IPS-18a (cell line): ENCODE data around the gene ZNF479.
"Not testable (repeated sequence)": the region's sequence is repeated elsewhere in the genome, so short reads cannot be mapped to it uniquely, and the experiment has no call there.

ENCODE experiments used
- H3K27ac ChIP-seq: one replicate; pipeline ENCODE4 v1.5.1; 2013; ENCODE audit warnings: low read length
- H3K27me3 ChIP-seq: one replicate; pipeline ENCODE4 v1.6.1; 2013; ENCODE audit warnings: mild to moderate bottlenecking, low read length; ENCODE audit not compliant: control insufficient read depth, insufficient read depth
- H3K36me3 ChIP-seq: one replicate; pipeline ENCODE4 v1.6.1; 2013; ENCODE audit warnings: low read depth, low read length; ENCODE audit not compliant: control insufficient read depth
- H3K4me1 ChIP-seq: one replicate; pipeline ENCODE4 v1.6.1; 2013; ENCODE audit warnings: low read depth, low read length; ENCODE audit not compliant: control insufficient read depth
- H3K4me3 ChIP-seq: one replicate; pipeline ENCODE4 v1.5.1; 2013; ENCODE audit warnings: low read length
- H3K9ac ChIP-seq: one replicate; pipeline ENCODE4 v1.6.1; 2013; ENCODE audit warnings: mild to moderate bottlenecking, low read length, moderate library complexity
- H3K9me3 ChIP-seq: one replicate; pipeline ENCODE4 v1.6.1; 2013; ENCODE audit warnings: low read depth, low read length; ENCODE audit not compliant: control insufficient read depth

Gene ZNF479

GRCh38 chr7:57132336-57132735, at the start of gene ZNF479:
TSS of gene ZNF479 (minus strand) at chr7:57132436. CDS start at chr7:57132324, 112 bp downstream.
- not testable (repeated sequence) for H3K4me3 ChIP-seq, H3K27ac ChIP-seq, H3K4me1 ChIP-seq, H3K27me3 ChIP-seq, H3K9ac ChIP-seq, H3K36me3 ChIP-seq
- H3K9me3 ChIP-seq = peaks cover 36% of the 10 kb centered on the region

GRCh38 chr7:57182031-57182430, 49.8 kb upstream of the ZNF479 start:
- Histone ChIP-seq H3K27me3 (no peaks in the 10 kb centered on the region), H3K9me3 (peaks cover 40% of the 10 kb centered on the region), H3K9ac (no peak overlapping the region)

DNA sequence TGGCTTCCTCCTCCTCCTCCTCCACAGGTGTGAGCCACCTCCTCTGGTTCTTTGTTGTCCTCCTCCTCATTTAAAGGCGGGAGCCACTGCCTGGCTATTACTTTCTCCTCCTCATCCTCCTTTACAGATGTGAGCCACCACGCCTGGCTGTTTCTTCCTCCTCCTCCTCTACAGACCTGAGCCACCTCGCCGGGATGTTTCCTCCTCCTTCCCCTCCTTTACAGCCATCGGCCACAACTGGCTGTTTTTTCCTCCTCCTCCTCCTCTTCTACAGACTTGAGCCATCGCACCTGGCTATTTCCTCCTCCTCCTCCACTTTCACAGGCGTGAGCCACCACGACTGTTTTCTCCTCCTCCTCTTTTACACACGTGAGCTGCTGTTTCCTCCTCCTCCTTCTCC, 49.0 kb upstream of the ZNF479 start:
- no peak overlapping the region for H3K9ac ChIP-seq
- H3K4me1 ChIP-seq = no peaks in the 10 kb centered on the region
- H3K27me3 ChIP-seq = no peaks in the 10 kb centered on the region
- H3K27ac ChIP-seq = no peak overlapping the region
- H3K9me3 ChIP-seq = peaks cover 40% of the 10 kb centered on the region
- no peaks in the 10 kb centered on the region for H3K36me3 ChIP-seq
- H3K4me3 ChIP-seq = no peak overlapping the region

More at GRCh38 chr7:57182031-57182430, 49.8 kb upstream of the ZNF479 start:
- H3K4me1 ChIP-seq = no peaks in the 10 kb centered on the region
- no peak overlapping the region for H3K27ac ChIP-seq
- no peaks in the 10 kb centered on the region for H3K36me3 ChIP-seq
- no peak overlapping the region for H3K4me3 ChIP-seq

GRCh38 chr7:57179776-57180415, 47.7 kb upstream of the ZNF479 start:
- H3K27ac ChIP-seq = no peak overlapping the region
- H3K4me3 ChIP-seq = no peak overlapping the region
- no peak overlapping the region for H3K9ac ChIP-seq
- H3K36me3 ChIP-seq = no peaks in the 10 kb centered on the region
- no peaks in the 10 kb centered on the region for H3K27me3 ChIP-seq
- no peaks in the 10 kb centered on the region for H3K4me1 ChIP-seq
- H3K9me3 ChIP-seq = peaks cover 40% of the 10 kb centered on the region

DNA sequence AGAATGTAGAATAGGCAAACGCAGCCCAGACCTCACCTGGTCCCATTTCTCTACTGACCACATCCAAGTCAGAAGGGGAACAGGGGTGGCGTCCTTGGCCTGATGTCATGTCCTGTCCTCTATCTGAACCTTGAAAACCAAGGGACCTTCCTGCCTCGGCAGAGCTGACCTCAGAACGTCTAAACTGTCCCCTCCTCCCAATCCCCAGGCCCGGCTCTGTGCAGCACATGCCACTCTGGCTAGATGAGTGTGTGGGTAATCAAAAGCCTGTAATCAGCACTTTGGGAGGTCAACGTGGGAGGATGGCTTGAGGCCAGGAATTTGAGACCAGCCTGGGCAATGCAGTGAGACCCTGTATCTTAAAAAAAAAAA, 46.5 kb upstream of the ZNF479 start:
- no peaks in the 10 kb centered on the region for H3K36me3 ChIP-seq

DNA sequence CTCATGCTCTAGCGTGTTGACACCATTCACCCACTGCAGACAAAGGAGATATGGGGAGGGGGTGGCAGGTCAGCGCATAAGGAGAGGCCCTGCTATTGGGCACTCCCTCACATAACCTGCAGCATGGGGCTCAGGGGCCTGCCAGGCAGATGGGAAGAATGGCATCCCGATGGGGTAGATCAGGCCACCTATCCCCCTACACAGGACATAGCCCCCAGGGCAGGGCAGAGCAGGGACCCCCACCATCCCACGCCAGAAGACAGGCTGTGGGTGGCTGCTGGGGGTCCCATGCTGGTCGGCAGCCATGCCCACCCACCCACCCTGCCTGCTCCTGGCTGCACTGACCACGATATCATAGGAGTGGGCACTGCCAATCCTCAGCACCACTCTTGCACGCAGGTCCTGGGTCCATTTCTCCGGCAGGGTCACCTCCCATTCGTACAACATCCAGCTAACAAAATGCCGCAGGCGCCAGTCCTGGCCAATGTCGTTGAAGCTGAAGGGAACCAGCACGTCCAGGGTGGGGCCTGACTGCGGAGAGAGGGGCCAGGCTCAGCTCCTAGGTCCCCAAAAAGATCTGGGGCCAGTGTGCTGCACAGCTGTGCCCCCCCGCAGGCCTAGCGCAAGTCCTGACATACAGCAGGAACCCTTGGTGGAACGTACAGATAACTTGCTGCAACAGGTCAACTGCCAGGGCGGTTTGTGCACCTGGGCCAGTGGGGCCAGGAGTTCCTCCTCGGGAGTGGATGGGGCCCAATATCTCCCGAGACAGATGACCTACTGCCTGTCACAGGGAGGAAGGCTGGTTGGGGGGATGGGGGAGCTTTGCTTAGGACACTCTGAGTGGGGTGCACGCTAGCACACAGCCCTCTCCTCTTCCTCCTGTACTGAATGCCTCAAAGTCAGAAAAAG, 45.9 kb upstream of the ZNF479 start:
- Histone ChIP-seq H3K4me1 (no peaks in the 10 kb centered on the region), H3K4me3 (no peak overlapping the region), H3K27ac (no peak overlapping the region), H3K36me3 (no peaks in the 10 kb centered on the region), H3K27me3 (no peaks in the 10 kb centered on the region), H3K9me3 (peaks cover 33% of the 10 kb centered on the region), H3K9ac (no peak overlapping the region)

More for the DNA sequence above, 46.5 kb upstream of the ZNF479 start:
- H3K27ac ChIP-seq = no peak overlapping the region
- no peaks in the 10 kb centered on the region for H3K4me1 ChIP-seq
- no peak overlapping the region for H3K9ac ChIP-seq
- peaks cover 36% of the 10 kb centered on the region for H3K9me3 ChIP-seq
- no peaks in the 10 kb centered on the region for H3K27me3 ChIP-seq
- H3K4me3 ChIP-seq = no peak overlapping the region

DNA sequence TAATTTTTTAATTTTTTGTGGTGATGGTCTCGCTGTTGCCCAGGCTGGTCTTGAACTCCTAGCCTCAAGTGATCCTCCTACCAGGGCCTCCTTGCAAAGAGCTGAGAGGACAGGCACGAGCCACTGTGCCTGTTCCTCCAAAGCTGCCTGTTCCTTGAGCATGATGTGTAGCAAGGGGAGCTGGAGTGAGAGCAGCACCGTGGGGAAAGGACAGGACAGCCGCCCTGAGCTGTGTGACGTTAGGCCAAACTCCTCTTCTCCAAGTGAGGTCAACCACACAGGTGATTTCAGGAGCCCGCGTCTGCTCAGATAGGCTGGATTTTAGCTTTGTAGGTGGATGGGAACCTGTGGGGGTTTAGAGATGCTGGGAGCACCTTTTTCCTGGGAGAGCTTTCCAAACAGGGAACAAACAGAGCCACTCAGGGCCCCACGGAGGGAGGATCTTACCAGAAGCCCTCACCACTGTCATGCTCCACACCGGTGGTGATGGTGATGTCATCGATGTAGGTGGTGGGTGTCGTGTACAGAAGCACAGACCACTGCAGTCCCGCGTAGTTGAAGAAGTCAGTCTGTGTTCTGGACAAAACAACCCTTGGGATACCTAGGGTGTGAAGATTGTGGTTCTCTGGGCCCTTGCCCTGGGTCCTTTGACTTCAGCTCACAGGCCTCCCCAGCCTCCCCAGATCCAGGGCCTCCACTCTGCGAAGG, 44.8 kb upstream of the ZNF479 start:
- H3K27ac ChIP-seq = no peak overlapping the region
- H3K9ac ChIP-seq = no peak overlapping the region
- H3K4me3 ChIP-seq = no peak overlapping the region
- no peaks in the 10 kb centered on the region for H3K27me3 ChIP-seq
- peaks cover 28% of the 10 kb centered on the region for H3K9me3 ChIP-seq
- no peaks in the 10 kb centered on the region for H3K36me3 ChIP-seq
- no peaks in the 10 kb centered on the region for H3K4me1 ChIP-seq

DNA sequence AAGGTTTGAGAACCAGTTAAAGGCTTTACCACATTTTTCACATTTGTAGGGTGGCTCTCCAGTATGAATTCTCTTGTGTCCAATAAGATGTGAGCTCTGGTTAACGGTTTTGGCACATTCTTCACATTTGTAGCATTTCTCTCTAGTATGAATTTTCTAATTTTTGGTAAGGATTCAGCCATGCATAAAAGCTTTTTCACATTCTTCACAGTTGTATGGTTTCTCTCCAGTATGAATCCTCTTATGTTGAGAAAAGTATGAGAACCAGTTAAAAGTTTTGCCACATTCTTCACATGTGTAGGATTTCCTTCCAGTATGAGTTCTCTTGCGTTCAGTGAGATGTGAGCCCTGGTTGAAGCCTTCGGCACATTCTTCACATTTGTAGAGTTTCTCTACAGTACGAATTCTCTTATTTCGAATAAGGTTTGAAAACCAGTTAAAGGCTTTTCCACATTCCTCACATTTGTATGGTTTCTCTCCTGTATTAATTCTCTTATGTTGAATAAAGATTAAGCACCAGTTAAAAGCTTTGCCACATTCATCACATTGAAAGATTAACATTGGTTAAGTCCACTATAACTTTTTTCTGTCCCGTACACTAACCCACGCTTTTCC, 33.2 kb upstream of the ZNF479 start:
- Histone ChIP-seq H3K9me3 (peaks cover 51% of the 10 kb centered on the region), H3K9ac (no peak overlapping the region), H3K27ac (no peak overlapping the region)

DNA sequence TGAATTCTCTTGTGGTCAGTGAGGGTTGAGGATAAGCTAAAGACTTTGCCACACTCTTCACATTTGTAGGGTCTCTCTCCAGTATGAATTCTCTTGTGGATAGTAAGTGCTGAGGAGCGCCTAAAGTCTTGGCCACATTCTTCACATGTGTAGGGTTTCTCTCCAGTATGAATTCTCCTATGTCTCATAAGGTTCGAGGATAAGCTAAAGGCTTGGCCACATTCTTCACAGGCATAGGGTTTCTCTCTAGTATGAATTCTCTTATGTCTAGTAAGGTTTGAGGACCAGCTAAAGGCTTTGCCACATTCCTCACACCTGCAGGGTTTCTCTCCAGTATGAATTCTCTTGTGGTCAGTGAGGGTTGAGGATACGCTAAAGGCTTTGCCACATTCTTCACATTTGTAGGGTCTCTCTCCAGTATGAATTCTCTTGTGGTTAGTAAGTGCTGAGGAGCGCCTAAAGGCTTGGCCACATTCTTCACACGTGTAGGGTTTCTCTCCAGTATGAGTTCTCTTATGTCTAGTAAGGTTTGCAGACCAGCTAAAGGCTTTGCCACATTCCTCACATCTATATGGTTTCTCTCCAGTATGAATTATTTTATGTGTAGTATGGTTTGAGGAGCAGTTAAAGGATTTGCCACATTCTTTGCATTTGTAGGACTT, 12.0 kb downstream of the ZNF479 start:
- H3K9ac ChIP-seq, H3K4me3 ChIP-seq, H3K36me3 ChIP-seq, H3K27ac ChIP-seq, H3K27me3 ChIP-seq, H3K4me1 ChIP-seq: not testable (repeated sequence)
- H3K9me3 ChIP-seq = peaks cover 22% of the 10 kb centered on the region

More for the DNA sequence above, 33.2 kb upstream of the ZNF479 start:
- Histone ChIP-seq H3K4me1 (no peaks in the 10 kb centered on the region), H3K4me3 (no peak overlapping the region), H3K27me3 (no peaks in the 10 kb centered on the region), H3K36me3 (no peaks in the 10 kb centered on the region)
